ENCODE results near the gene RAB40C.

RAB40C gene

DNA sequence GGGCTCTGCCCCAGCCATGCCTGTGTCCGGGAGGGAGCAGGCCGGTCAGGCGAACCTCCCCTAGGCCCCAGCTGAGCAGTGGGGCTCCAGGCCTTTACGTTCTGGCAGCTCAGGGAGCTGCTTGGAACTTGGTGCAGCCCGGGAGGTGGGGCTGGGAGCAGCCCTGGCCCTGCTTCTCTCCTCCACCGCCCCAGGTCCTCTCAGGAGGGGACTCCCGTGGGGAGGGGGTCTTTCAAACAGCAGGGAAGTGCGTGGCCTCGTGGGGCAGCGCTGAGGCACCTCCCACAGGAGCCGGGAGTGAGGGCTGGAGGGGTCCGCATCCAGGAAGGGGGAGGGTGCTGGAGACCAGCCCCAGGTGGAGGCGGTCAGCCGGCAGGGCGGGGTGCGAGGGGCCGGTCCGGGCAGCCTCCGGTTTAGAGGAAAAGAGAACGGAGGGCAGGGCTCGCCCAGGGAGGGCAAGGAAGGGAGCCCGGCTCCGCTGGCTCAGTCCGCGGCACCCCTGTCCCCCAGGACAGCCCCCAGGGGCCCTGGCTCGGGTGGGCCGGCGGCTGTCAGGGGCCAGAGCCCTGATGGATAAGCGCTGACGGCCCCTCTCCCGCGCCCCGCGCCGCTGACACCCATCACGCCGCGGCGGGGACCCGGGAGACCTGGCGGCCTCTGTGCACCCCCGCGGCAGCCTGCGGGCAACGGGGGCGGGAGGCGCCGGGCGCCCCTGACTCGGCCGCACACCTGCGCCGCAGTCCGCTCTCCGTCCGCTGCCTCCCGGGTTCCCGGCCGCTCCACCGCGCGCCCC lies 30.3 kb upstream of the RAB40C start:
- DNase-seq (ENCODE audit: low spot score): no peak

- no peak for DNase-seq (ENCODE audit: low spot score)
These were observed 29.6 kb upstream of the RAB40C start, which contains the start of gene PRR35 for GRCh38 chr16:560204-560700. Gene PRR35 (plus strand): TSS chr16:560394. CDS start chr16:563295, 2,901 bp downstream.

- DNase-seq (ENCODE audit: low spot score): no peak
These were observed 29.0 kb upstream of the RAB40C start for GRCh38 chr16:560701-561412.

DNA sequence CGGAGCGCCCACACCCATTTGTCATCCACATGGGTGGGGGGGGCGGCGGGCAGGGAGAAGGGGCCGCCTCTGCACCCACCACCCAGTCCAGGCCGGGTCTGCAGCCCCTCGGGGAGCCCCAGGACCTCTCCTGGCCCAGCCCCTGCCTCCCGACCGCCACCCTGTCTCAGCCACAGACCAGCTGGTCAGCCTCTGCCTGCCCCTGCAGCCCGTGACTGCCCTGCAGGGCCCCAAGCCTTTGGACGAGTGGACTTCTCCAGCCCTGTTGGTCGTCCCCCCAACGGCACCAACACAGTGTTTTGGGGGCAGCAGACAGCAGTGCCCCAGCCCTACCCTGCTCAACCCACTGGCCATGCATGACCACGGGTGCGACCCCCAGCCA lies 28.5 kb upstream of the RAB40C start:
- no peak for DNase-seq (ENCODE audit: low spot score)

DNA sequence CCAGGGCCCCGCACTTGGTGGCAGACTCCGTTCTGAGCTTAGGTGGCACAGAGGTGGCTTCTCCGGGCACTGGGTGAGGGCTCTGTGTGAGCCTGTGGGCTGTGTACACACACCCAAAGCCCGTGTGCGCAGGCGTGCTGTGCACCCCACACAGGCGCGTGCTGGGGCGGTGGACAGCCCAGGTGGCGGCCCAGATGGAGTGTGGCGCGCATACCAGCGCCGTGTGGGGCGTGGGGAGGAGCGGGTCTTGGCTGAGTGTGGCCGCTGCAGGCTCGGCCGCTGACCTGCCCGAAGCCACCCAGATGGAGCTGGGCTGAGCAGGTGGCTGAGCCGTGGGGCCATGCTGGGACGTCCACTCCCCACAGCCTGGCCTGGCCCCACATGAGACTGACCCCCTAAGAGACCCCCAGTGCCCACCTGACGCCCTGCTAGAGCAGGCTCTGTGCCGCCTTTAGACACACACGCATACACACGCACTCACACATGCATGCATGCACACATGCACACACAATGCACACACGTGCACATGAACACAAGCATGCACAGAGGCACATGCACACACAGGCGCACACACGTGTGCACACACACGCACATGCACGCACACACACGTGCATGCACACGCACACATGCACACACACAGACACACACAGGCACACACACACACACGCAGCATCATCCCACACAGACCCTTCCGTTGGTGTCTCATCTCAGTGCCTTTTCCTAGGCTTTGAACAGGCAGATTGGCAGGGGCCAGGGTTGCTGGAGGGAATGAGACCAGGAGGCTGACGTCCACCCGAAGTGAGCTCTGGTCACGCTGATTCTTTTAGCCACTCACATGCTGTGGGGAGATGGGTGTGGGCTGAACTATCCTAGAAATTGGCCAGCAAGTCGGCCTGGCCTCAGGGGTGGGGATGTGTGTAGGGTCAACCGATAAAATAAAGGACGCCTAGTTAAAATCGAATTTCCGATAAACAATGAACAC lies 27.6 kb upstream of the RAB40C start:
- DNase-seq (ENCODE audit: low spot score): no peak

GRCh38 chr16:563072-563644 lies 26.7 kb upstream of the RAB40C start:
- no peak for DNase-seq (ENCODE audit: low spot score)

DNA sequence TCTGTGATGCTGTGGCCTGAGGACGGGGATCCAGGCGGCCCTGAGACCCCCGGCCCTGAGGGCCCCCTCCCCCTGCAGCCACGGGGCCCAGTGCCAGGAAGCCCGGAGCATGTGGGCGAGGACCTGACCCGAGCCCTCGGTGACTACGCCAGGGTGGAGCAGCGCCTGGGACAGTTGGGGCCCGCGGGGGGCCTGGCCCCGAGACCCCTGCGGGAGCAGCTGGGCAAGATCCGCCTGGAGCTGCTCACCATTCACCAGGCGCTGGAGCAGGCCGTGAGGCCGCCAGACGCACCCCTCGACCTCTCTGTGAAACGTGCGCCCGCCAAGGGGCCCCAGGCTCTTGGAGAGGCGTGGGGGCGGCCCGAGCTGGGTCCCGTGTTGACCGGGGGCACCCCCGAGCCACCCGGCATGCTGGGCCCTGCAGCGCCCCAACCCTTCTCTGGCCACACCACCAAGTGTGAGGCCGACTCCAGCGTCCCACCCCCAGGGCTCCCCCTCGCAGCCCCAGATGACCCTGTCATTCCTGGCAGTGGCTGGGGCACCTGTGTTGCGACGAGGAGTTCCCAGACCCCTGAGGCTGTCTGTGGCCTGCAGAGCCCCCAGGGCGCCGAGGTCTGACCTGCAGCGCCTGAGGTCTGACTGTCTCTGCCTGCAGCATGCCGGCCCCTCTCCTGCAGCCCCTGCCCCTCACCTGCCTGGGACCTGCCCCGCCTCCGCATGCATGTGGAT lies 25.0 kb upstream of the RAB40C start:
- DNase-seq (ENCODE audit: low spot score): no peak

- no peak for DNase-seq (ENCODE audit: low spot score)
These were observed 24.2 kb upstream of the RAB40C start for GRCh38 chr16:565419-566330.

GRCh38 chr16:566475-567372 lies 23.1 kb upstream of the RAB40C start, which contains the start of gene NHLRC4:
Gene NHLRC4 (plus strand): TSS chr16:567005. CDS start chr16:568048, 1,043 bp downstream.
- DNase-seq (ENCODE audit: low spot score): peak; percentile 46

DNA sequence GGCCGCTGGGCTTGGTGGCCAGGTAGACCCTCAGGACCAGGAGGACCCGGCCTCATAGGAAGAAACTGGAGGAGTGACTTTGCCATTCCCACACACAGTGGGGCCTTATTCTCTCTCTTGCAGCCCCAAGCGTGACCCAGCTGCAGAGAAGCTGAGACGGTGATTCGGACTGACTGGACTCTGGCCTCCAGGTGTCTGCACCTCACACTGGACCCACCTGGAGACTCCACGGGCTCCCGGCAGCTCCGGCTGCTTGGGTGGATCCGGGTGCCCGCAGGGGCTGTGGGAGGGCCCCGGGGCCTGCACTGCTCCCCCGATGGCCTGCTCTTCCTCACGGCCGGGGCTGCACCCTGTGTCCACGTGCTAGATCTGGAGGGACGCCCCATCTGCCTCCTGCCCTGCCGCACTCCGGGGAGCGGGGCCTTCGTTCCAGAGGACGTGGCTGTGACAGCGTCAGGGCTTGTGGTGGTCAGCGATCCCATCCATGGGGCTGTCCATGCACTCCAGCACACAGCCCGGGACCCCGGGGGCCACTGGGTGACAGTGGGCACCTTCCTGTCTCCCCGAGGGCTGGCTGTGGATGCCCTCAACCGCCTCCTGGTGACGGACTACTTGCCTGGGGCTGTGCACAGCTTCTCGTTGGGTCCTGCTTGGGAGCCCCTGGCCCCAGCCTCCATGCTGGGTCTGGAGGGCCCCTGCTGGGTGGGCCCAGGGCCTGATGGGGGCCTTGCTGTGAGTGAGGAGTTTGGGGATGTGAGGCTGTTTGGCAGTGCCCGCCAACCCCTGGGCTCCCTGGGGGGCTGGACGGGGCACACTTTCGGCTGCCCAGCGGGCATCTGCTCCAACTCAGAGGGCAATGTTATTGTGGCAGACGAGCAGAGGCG lies 22.3 kb upstream of the RAB40C start:
- DNase-seq (ENCODE audit: low spot score): no peak

DNA sequence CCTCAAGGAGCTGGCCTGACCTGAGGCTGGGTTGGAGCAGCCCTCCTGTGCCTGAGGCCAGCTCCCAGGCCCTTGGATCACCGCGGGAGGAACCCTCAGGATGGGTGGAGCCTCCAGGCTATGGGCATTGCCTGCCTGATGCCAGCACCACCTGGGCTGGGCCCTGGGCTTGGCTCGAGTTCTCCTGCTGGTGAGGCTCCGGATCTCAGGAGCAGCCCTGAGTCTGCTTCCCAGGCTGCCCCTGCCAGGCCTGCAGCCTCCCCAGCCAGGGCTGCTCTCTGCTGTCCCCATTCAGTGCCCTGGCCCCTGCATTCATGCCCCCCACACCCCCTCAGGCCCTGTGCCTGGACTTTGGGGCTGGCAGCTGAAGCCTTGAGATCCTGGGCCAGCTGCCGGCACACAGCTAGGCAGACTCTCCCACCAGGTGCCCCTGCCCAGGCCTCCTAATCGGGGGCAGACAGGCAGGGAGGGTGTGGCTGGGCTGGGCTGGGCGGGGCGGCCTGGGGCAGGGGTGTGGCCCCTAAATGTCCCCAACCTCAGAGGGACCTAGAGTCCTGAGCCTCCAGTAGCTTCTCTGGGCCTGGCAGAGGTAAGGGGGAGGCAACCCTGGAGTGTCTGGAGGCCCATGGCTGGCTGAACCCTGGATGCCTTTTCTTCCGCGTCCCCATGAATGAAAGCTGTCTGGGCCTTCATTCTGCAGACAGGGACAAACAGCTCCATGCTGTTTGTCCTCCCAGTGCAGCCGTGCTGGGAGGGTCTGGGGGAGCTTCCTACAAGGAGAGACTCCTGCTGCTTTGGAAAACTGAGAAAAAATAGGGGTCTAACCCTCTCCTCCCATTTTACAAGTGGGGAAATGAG lies 21.2 kb upstream of the RAB40C start:
- DNase-seq (ENCODE audit: low spot score): no peak

- peak; percentile 61 for DNase-seq (ENCODE audit: low spot score)
These were observed 20.2 kb upstream of the RAB40C start, which contains the start of gene PIGQ for GRCh38 chr16:569445-570254. Gene PIGQ (plus strand): TSS chr16:569968. CDS start chr16:574075, 4,107 bp downstream.

DNA sequence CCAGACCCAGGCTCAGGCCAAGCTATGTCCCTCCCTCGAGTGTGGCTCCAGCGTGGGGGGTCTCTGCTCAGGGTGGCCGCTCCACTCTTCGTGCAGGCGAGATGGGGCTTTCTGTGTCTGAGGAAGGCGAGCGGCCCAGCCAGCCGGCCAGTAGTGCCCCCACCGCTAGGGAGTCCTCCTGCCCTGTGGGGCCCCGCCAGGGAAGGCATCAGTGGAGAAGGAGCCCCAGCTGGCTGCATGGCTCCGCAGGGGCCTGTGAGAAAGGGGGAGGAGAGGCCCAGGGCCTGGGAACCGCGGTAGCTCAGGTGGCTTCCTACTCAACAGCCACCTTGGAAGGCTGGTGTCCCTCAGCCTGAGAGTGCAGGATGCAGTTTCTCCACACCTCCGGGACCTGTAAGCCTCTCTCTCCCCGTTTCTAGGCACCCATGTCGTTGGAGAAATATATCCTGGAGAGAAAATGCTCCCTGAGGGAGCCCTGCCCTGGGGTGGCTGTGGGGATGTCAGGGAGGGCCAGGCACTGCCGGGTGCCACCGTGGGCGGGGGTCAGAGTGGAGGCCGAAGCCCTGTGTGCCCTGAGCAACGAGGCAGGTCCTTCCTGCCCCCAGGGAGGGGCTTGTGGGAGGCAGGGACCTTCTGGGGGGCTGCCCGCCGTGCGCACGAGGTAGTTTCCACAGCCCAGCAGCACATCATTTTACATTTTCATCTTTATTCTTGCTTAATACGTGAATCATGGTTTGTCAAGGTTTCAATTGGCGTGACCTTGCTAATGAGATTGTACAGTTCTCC lies 16.8 kb upstream of the RAB40C start:
- DNase-seq (ENCODE audit: low spot score): no peak

GRCh38 chr16:574021-574760 lies 15.7 kb upstream of the RAB40C start:
- no peak for DNase-seq (ENCODE audit: low spot score)

Data from CD4-positive, alpha-beta T cell treated with Interleukin-2 at 100 ng/mL for 4 hours (primary cell).